Spinal cord (tissue), 10 donors: ENCODE data around the gene RPL18. TPM values are rescaled to one million over a fixed set of nuclear protein-coding genes. Genes with fewer than 3 reads are reported as not detected.

ENCODE experiments used
- DNase-seq, 6 donors: peaks; one replicate each; pipeline versions ENCODE4 v3.0.0 to v3.0.0-alpha.2; 2013 to 2015; ENCODE audit warnings: low spot score in 6 of 6, low read depth in 4 of 6
- H3K27ac ChIP-seq: one replicate; pipeline ENCODE4 v1.5.1; 2013; ENCODE audit warnings: low read depth, low read length, control low read depth
- H3K27me3 ChIP-seq: one replicate; pipeline ENCODE4 v1.6.1; 2013; ENCODE audit warnings: low read length; ENCODE audit not compliant: control insufficient read depth, insufficient read depth
- H3K36me3 ChIP-seq: one replicate; pipeline ENCODE4 v1.6.1; 2013; ENCODE audit warnings: low read length; ENCODE audit not compliant: control insufficient read depth, insufficient read depth
- H3K4me1 ChIP-seq: one replicate; pipeline ENCODE4 v1.6.1; 2013; ENCODE audit warnings: low read length; ENCODE audit not compliant: control insufficient read depth, insufficient read depth
- H3K4me3 ChIP-seq: one replicate; pipeline ENCODE4 v1.5.1; 2013; ENCODE audit warnings: low read depth, low read length, control low read depth
- H3K9me3 ChIP-seq: one replicate; pipeline ENCODE4 v1.6.1; 2013; ENCODE audit warnings: low read length; ENCODE audit not compliant: control insufficient read depth, insufficient read depth
- WGBS: methylation state at CpG from one replicate; pipeline ENCODE4 v1.1.5; 2013; ENCODE audit warnings: missing lambda C conversion rate; ENCODE audit not compliant: insufficient coverage; 5-methylcytosine and 5-hydroxymethylcytosine counted together
- polyA plus RNA-seq, 2 donors: library from polyadenylated mRNA; unstranded; fragments of 120-200 nt; gene quantifications; one replicate each; pipeline ENCODE4 v1.2.1, GENCODE V29; 2013; ENCODE audit not compliant: insufficient read length in 2 of 2
- total RNA-seq, 2 donors: library from RNA; depleted of rRNA in 1 of 2; stranded (reverse); fragments of 120-200 nt in 1 of 2; fragments of >200 nt in 1 of 2; gene quantifications; one replicate each; pipeline versions ENCODE4 v1.2.3 to v1.2.4, GENCODE V29; 2013 to 2014
- donor health status: healthy.

RPL18 gene
- total and polyA plus RNA-seq, 4 donors: 747 to 1,623 (median 1,033) TPM

GRCh38 chr19:48606463-48607358, 12.3 kb downstream of the RPL18 start, which contains the start of gene SPACA4:
Gene SPACA4, plus strand, starts transcription at chr19:48606742. Its CDS starts 237 bp downstream, at chr19:48606979.
- DNase-seq: no peak
- WGBS: 88% methylated on average over 39 of the region's 39 CpGs
- no peak within 1 kb of the TSS for H3K4me3 ChIP-seq
- peaks cover 4% of the 10 kb centered on the region for H3K4me1 ChIP-seq
- peaks cover 18% of the 10 kb centered on the region for H3K36me3 ChIP-seq
- H3K9me3 ChIP-seq: no peaks in the 10 kb centered on the region
- H3K27ac ChIP-seq: no peak within 1 kb of the TSS
- no peaks in the 10 kb centered on the region for H3K27me3 ChIP-seq

- Histone ChIP-seq H3K9me3 (no peaks in the 10 kb centered on the region), H3K4me1 (peaks cover 2% of the 10 kb centered on the region), H3K27ac (no peak overlapping the region), H3K27me3 (no peaks in the 10 kb centered on the region), H3K36me3 (peaks cover 11% of the 10 kb centered on the region), H3K4me3 (no peak overlapping the region)
- WGBS: 94% methylated on average over 9 of the region's 9 CpGs
- DNase-seq: no peak
Observed at GRCh38 chr19:48603850-48604249, 15.1 kb downstream of the RPL18 start.

DNA sequence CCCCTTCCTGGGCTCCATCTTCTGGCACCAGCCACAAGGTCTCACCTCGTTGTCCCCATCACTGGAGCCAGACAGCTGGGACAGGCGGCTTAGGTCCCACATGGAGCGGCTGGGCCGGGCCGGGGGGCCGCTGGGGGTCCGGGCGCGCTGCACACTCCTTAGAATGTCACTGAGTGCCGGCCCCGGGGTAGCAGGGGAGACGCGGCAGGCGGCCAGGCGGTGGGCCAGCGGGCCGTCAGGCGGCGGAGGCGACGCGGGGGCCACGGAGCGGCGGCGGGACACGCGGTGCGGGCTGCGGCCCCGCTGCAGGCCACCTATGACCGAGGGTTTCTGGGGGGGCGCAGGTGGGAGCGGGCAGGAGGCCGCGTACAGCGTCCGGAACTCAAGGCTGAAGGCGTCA, 15.5 kb downstream of the RPL18 start:
- Histone ChIP-seq H3K27me3 (no peaks in the 10 kb centered on the region), H3K9me3 (no peaks in the 10 kb centered on the region), H3K27ac (no peak overlapping the region), H3K4me3 (no peak overlapping the region), H3K36me3 (peaks cover 11% of the 10 kb centered on the region), H3K4me1 (no peaks in the 10 kb centered on the region)
- WGBS: 89% methylated on average over 39 of the region's 39 CpGs
- no peak for DNase-seq

DNA sequence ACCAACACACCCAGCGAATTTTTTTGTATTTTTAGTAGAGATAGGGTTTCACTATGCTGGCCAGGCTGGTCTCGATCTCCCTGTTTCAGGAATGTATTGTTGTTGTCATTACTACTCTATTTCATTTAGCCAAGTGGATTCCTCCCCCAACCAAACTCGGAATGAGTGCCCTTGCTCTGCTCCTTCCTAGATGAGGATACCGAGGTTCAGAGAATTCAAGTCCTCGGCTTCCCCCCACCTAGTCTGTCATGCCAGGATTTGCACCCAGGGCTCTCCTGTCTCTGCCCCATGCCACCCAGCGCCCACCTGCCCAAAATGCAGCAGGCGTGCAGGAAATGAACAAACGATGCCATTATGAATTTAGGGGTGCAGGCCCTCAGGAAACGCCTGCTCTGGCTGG, 16.0 kb downstream of the RPL18 start:
- H3K4me1 ChIP-seq: no peaks in the 10 kb centered on the region
- 94% methylated on average over 6 of the region's 9 CpGs for WGBS
- no peak overlapping the region for H3K4me3 ChIP-seq
- H3K9me3 ChIP-seq: no peaks in the 10 kb centered on the region
- DNase-seq: no peak
- H3K27ac ChIP-seq: no peak overlapping the region
- H3K27me3 ChIP-seq: no peaks in the 10 kb centered on the region
- H3K36me3 ChIP-seq: peaks cover 11% of the 10 kb centered on the region

DNA sequence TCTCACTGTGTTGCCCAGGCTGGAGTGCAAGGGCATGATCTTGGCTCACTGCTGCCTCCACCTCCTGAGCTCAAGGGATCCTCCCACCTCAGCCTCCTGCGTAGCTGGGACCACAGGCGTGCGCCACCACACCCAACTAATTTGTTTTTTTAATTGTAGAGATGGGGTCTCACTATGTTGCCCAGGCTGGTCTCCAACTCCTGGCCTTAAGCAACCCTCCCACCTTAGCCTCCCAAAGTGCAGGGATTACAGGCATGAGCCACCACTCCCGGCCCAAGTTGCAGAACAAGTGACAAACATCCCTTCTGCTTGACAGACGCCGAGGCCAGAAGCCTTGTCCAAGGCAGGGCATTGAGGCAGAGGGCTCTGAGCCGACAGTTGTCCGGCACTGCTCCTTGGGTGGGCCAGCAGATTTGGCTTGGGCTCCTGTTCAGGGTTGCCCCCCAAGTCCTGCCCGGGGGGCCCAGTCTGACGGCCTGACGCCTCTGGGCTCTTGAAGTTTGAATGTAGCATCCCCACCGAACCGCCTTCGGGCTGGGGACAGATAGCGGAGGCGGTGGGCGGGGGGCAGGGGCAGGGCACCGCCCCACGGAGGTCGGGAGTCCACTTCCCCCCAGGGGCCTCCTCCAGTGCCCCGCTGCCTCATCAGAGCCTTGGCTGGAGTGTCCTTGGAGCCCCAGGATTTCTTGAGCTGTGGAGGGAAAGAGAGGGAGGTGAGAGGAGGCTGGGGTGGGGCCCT, 18.1 kb downstream of the RPL18 start:
- WGBS: 83% methylated on average over 18 of the region's 21 CpGs
- Histone ChIP-seq H3K27me3 (no peaks in the 10 kb centered on the region), H3K9me3 (no peaks in the 10 kb centered on the region), H3K36me3 (peaks cover 4% of the 10 kb centered on the region), H3K4me3 (no peak overlapping the region), H3K27ac (no peak overlapping the region), H3K4me1 (no peaks in the 10 kb centered on the region)
- no peak for DNase-seq

DNA sequence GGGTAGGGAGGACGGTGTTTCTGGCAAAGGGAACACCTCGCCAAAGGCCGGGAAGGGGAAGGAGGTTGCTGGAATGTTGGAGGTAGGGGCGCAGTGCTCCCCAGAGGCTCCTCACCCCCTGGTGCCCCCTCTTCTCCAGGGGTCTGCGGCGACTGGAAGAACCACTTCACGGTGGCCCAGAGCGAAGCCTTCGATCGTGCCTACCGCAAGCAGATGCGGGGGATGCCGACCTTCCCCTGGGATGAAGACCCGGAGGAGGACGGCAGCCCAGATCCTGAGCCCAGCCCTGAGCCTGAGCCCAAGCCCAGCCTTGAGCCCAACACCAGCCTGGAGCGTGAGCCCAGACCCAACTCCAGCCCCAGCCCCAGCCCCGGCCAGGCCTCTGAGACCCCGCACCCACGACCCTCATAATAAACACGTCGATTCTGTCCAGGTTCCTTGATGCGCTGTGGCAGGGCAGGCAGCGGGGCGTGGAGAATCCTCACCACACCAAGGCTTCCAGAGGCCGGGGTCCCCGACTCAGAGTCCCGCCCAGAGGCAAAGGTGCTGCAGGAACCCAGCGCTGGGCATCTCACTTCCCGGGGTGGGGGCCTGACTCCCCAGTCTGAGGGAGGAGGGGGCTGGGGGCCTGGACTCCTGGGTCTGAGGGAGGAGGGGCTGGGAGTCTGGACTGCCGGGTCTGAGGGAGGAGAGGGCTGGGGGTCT, 19.8 kb downstream of the RPL18 start:
- no peak overlapping the region for H3K27ac ChIP-seq
- peaks cover 4% of the 10 kb centered on the region for H3K36me3 ChIP-seq
- H3K4me1 ChIP-seq: no peaks in the 10 kb centered on the region
- no peaks in the 10 kb centered on the region for H3K27me3 ChIP-seq
- 73% methylated on average over 22 of the region's 30 CpGs for WGBS
- no peak overlapping the region for H3K4me3 ChIP-seq
- H3K9me3 ChIP-seq: no peaks in the 10 kb centered on the region
- DNase-seq: no peak

DNA sequence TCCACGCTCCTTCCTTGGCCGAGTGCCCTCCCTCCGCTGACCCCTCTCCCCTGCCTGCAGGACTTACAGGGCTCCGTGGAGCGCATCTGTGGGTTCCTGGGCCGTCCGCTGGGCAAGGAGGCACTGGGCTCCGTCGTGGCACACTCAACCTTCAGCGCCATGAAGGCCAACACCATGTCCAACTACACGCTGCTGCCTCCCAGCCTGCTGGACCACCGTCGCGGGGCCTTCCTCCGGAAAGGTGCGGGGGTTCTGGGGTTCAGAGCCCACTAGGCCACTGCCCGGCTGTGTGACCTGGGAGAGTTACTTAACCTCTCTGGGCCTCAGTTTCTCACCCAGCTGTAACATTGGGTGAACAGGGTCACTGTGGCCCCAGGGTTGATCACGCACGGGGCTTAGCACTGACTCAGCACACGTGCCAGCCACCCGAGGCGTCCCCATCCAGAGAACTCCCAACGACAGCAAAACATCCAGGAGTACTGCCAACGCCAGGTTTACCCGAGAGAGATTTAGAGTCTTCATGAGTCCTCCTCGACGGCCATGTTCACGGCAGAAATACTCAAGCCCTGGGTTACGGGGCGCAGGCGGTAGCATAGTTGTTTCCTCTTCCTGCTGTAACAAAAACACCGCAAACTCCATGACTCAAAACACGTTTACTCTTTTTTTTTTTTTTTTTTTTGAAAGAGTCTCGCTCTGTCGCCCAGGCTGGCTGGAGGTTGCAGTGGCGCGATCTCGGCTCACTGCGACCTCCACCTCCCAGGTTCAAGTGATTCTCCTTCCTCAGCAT, 22.1 kb downstream of the RPL18 start:
- H3K9me3 ChIP-seq: no peaks in the 10 kb centered on the region
- no peak overlapping the region for H3K4me3 ChIP-seq
- H3K27me3 ChIP-seq: no peaks in the 10 kb centered on the region
- WGBS: 91% methylated on average over 32 of the region's 39 CpGs
- no peak overlapping the region for H3K27ac ChIP-seq
- no peaks in the 10 kb centered on the region for H3K36me3 ChIP-seq
- no peak for DNase-seq
- no peaks in the 10 kb centered on the region for H3K4me1 ChIP-seq

GRCh38 chr19:48596237-48596636, 22.7 kb downstream of the RPL18 start:
- no peak overlapping the region for H3K4me3 ChIP-seq
- WGBS: 93% methylated on average over 2 of the region's 4 CpGs
- H3K36me3 ChIP-seq: no peaks in the 10 kb centered on the region
- H3K27ac ChIP-seq: no peak overlapping the region
- no peaks in the 10 kb centered on the region for H3K9me3 ChIP-seq
- DNase-seq: no peak
- no peaks in the 10 kb centered on the region for H3K27me3 ChIP-seq
- no peaks in the 10 kb centered on the region for H3K4me1 ChIP-seq

DNA sequence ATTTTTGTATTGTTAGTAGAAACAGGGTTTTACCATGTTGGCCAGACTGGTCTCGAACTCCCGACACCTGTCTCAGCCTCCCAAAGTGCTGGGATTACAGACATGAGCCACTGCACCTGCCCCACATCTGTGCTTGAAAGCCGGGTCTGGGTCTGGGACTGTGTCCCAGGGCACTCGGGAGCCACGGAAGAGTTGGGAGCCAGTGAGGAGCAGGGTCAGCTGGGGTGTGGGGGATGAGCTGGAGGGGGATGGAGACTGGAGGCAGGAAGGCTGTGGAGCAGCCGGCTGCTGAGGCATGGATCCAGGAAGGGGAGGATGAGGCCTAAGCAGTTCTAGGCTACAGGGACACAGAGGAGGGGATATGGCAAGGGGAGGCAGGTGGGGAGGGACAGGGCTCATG, 23.1 kb downstream of the RPL18 start:
- Histone ChIP-seq H3K27me3 (no peaks in the 10 kb centered on the region), H3K36me3 (no peaks in the 10 kb centered on the region), H3K4me3 (no peak overlapping the region), H3K27ac (no peak overlapping the region), H3K9me3 (no peaks in the 10 kb centered on the region), H3K4me1 (no peaks in the 10 kb centered on the region)
- 78% methylated on average over 6 of the region's 6 CpGs for WGBS
- no peak for DNase-seq
